ENCODE data around the gene NPC2.
"Not testable (repeated sequence)": the region's sequence is repeated elsewhere in the genome, so short reads cannot be mapped to it uniquely, and the experiment has no call there.

NPC2 gene

GRCh38 chr14:74464785-74465184, 28.3 kb downstream of the NPC2 start:
- no peak for DNase-seq

GRCh38 chr14:74463697-74464096, 29.4 kb downstream of the NPC2 start:
- DNase-seq = no peak

GRCh38 chr14:74462993-74463392, 30.1 kb downstream of the NPC2 start:
- no peak for DNase-seq

- DNase-seq = no peak
Observed at GRCh38 chr14:74459976-74460375, 33.1 kb downstream of the NPC2 start.

GRCh38 chr14:74459289-74459946, 33.7 kb downstream of the NPC2 start:
- peak in 2 of 5 experiments; percentile 4 to 44 for DNase-seq

- no peak for DNase-seq
Observed at GRCh38 chr14:74457565-74457895, 35.6 kb downstream of the NPC2 start.

GRCh38 chr14:74456684-74457564, 36.2 kb downstream of the NPC2 start:
- no peak for DNase-seq

- DNase-seq = not testable (repeated sequence)
Observed at GRCh38 chr14:74454397-74454796, 38.7 kb downstream of the NPC2 start.

GRCh38 chr14:74444866-74445265, 48.2 kb downstream of the NPC2 start:
- DNase-seq = no peak

GRCh38 chr14:74442757-74443156, 50.3 kb downstream of the NPC2 start:
- DNase-seq = no peak

GRCh38 chr14:74441113-74441512, 52.0 kb downstream of the NPC2 start:
- DNase-seq = no peak

- DNase-seq = no peak
Observed at GRCh38 chr14:74438351-74438915, 54.7 kb downstream of the NPC2 start.

GRCh38 chr14:74437496-74438053, 55.5 kb downstream of the NPC2 start:
- DNase-seq = no peak

GRCh38 chr14:74434294-74434693, 58.8 kb downstream of the NPC2 start:
- DNase-seq = no peak

GRCh38 chr14:74429991-74430390, 63.1 kb downstream of the NPC2 start:
- DNase-seq = no peak
